Nephron progenitor cell (in vitro differentiated cells): ENCODE results near the gene ACAP2.
A peak's percentile ranks its signal among the peaks of the same experiment; 100 is the strongest.

Experiments
- DNase-seq: peaks from one replicate; pipeline ENCODE4 v3.0.0; 2021
- H3K27ac Mint-ChIP-seq: 2 replicates; pipeline ENCODE4 v1.8.0; 2021; ENCODE audit warnings: mild to moderate bottlenecking, moderate library complexity, mixed read lengths
- H3K27me3 Mint-ChIP-seq: 2 replicates; pipeline ENCODE4 v1.8.0; 2021; ENCODE audit warnings: mild to moderate bottlenecking, low read depth, mixed read lengths; ENCODE audit not compliant: poor library complexity
- H3K36me3 Mint-ChIP-seq: 2 replicates; pipeline ENCODE4 v1.8.0; 2021; ENCODE audit warnings: low read depth, mixed read lengths
- H3K4me1 Mint-ChIP-seq: 2 replicates; pipeline ENCODE4 v1.8.0; 2021; ENCODE audit warnings: mixed read lengths
- H3K4me3 Mint-ChIP-seq: 2 replicates; pipeline ENCODE4 v1.8.0; 2021; ENCODE audit warnings: mild to moderate bottlenecking, moderate library complexity, mixed read lengths
- H3K9me3 Mint-ChIP-seq: 2 replicates; pipeline ENCODE4 v1.8.0; 2021; ENCODE audit warnings: mild to moderate bottlenecking, moderate library complexity, mixed read lengths
- TF ChIP-seq, protein P1 (sequence below): fragments of 200-600 bp; sonication (generic); IDR thresholded peaks from 2 replicates; pipeline ENCODE4 v1.5.0; 2021; ENCODE audit warnings: antibody characterized with exemption

ACAP2 gene

GRCh38 chr3:195268576-195269309, 174.1 kb downstream of the ACAP2 start:
- H3K9me3 Mint-ChIP-seq, result no peaks in the 10 kb centered on the region
- DNase-seq, result no peak

GRCh38 chr3:195267096-195267495, 175.7 kb downstream of the ACAP2 start:
- TF ChIP-seq, protein P1, sequence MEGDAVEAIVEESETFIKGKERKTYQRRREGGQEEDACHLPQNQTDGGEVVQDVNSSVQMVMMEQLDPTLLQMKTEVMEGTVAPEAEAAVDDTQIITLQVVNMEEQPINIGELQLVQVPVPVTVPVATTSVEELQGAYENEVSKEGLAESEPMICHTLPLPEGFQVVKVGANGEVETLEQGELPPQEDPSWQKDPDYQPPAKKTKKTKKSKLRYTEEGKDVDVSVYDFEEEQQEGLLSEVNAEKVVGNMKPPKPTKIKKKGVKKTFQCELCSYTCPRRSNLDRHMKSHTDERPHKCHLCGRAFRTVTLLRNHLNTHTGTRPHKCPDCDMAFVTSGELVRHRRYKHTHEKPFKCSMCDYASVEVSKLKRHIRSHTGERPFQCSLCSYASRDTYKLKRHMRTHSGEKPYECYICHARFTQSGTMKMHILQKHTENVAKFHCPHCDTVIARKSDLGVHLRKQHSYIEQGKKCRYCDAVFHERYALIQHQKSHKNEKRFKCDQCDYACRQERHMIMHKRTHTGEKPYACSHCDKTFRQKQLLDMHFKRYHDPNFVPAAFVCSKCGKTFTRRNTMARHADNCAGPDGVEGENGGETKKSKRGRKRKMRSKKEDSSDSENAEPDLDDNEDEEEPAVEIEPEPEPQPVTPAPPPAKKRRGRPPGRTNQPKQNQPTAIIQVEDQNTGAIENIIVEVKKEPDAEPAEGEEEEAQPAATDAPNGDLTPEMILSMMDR, result no peak
- no peak for DNase-seq
- Mint-ChIP-seq H3K36me3 (peaks cover 24% of the 10 kb centered on the region), H3K9me3 (no peaks in the 10 kb centered on the region), H3K4me3 (no peak overlapping the region), H3K27ac (no peak overlapping the region), H3K4me1 (peaks cover 51% of the 10 kb centered on the region), H3K27me3 (peaks cover 3% of the 10 kb centered on the region)

More at GRCh38 chr3:195268576-195269309, 174.1 kb downstream of the ACAP2 start:
- no peak overlapping the region for H3K27ac Mint-ChIP-seq
- peak overlapping the region; percentile 90 for H3K4me3 Mint-ChIP-seq
- H3K27me3 Mint-ChIP-seq, result no peaks in the 10 kb centered on the region
- H3K36me3 Mint-ChIP-seq, result peaks cover 24% of the 10 kb centered on the region
- TF ChIP-seq, protein P1, result no peak
- peaks cover 43% of the 10 kb centered on the region for H3K4me1 Mint-ChIP-seq

GRCh38 chr3:195266428-195266827, 176.4 kb downstream of the ACAP2 start:
- Mint-ChIP-seq H3K4me1 (peaks cover 46% of the 10 kb centered on the region), H3K27ac (no peak overlapping the region), H3K4me3 (no peak overlapping the region), H3K9me3 (no peaks in the 10 kb centered on the region), H3K36me3 (peaks cover 24% of the 10 kb centered on the region), H3K27me3 (peaks cover 3% of the 10 kb centered on the region)
- DNase-seq, result no peak
- TF ChIP-seq, protein P1, result no peak

GRCh38 chr3:195265363-195265976, 177.3 kb downstream of the ACAP2 start:
- Mint-ChIP-seq H3K27me3 (peaks cover 6% of the 10 kb centered on the region), H3K4me1 (peaks cover 46% of the 10 kb centered on the region), H3K9me3 (no peaks in the 10 kb centered on the region), H3K27ac (no peak overlapping the region), H3K4me3 (no peak overlapping the region), H3K36me3 (peaks cover 24% of the 10 kb centered on the region)
- DNase-seq, result no peak
- TF ChIP-seq, protein P1, result no peak

GRCh38 chr3:195263925-195264600, 178.8 kb downstream of the ACAP2 start:
- peaks cover 6% of the 10 kb centered on the region for H3K27me3 Mint-ChIP-seq
- H3K27ac Mint-ChIP-seq, result no peak overlapping the region
- TF ChIP-seq, protein P1, result no peak
- H3K4me3 Mint-ChIP-seq, result no peak overlapping the region
- H3K4me1 Mint-ChIP-seq, result peaks cover 34% of the 10 kb centered on the region
- no peak for DNase-seq
- peaks cover 24% of the 10 kb centered on the region for H3K36me3 Mint-ChIP-seq
- H3K9me3 Mint-ChIP-seq, result no peaks in the 10 kb centered on the region
